ENCODE data around the gene ZEB1.
"Not testable (repeated sequence)": the region's sequence is repeated elsewhere in the genome, so short reads cannot be mapped to it uniquely, and the experiment has no call there.

ZEB1 gene

GRCh38 chr10:31424473-31424872 is 105.5 kb downstream of the ZEB1 start:
- no peak for DNase-seq (ENCODE audit: low read depth)

GRCh38 chr10:31426401-31426800 is 107.4 kb downstream of the ZEB1 start:
- no peak for DNase-seq (ENCODE audit: low read depth)

- not testable (repeated sequence) for DNase-seq (ENCODE audit: low read depth)
Observed at GRCh38 chr10:31427334-31427733, 108.3 kb downstream of the ZEB1 start.

GRCh38 chr10:31428499-31428898 is 109.5 kb downstream of the ZEB1 start:
- DNase-seq (ENCODE audit: low read depth) = not testable (repeated sequence)

GRCh38 chr10:31431021-31431420 is 112.0 kb downstream of the ZEB1 start:
- DNase-seq (ENCODE audit: low read depth) = no peak

GRCh38 chr10:31437959-31438358 is 118.9 kb downstream of the ZEB1 start:
- DNase-seq (ENCODE audit: low read depth) = no peak

GRCh38 chr10:31451766-31452165 is 132.8 kb downstream of the ZEB1 start:
- DNase-seq (ENCODE audit: low read depth) = no peak

- DNase-seq (ENCODE audit: low read depth) = no peak
Observed at GRCh38 chr10:31456468-31456867, 137.5 kb downstream of the ZEB1 start.

GRCh38 chr10:31457858-31458257 is 138.8 kb downstream of the ZEB1 start:
- no peak for DNase-seq (ENCODE audit: low read depth)

GRCh38 chr10:31458974-31459373 is 140.0 kb downstream of the ZEB1 start:
- DNase-seq (ENCODE audit: low read depth) = no peak

GRCh38 chr10:31460242-31460641 is 141.2 kb downstream of the ZEB1 start:
- DNase-seq (ENCODE audit: low read depth) = no peak

GRCh38 chr10:31464552-31464951 is 145.5 kb downstream of the ZEB1 start:
- DNase-seq (ENCODE audit: low read depth) = no peak

- no peak for DNase-seq (ENCODE audit: low read depth)
Observed at GRCh38 chr10:31466313-31466712, 147.3 kb downstream of the ZEB1 start.

GRCh38 chr10:31467791-31468535 is 148.9 kb downstream of the ZEB1 start:
- DNase-seq (ENCODE audit: low read depth) = no peak

- DNase-seq (ENCODE audit: low read depth) = no peak
Observed at GRCh38 chr10:31468536-31468859, 149.5 kb downstream of the ZEB1 start.

- no peak for DNase-seq (ENCODE audit: low read depth)
Observed at GRCh38 chr10:31475519-31475918, 156.5 kb downstream of the ZEB1 start.

GRCh38 chr10:31476088-31476487 is 157.1 kb downstream of the ZEB1 start:
- no peak for DNase-seq (ENCODE audit: low read depth)

GRCh38 chr10:31477584-31477983 is 158.6 kb downstream of the ZEB1 start:
- no peak for DNase-seq (ENCODE audit: low read depth)

GRCh38 chr10:31479752-31480151 is 160.7 kb downstream of the ZEB1 start:
- DNase-seq (ENCODE audit: low read depth) = no peak

- no peak for DNase-seq (ENCODE audit: low read depth)
Observed at GRCh38 chr10:31483546-31483945, 164.5 kb downstream of the ZEB1 start.

- DNase-seq (ENCODE audit: low read depth) = no peak
Observed at GRCh38 chr10:31484431-31485135, 165.6 kb downstream of the ZEB1 start.

GRCh38 chr10:31490858-31491504 is 172.0 kb downstream of the ZEB1 start:
- DNase-seq (ENCODE audit: low read depth) = no peak

- DNase-seq (ENCODE audit: low read depth) = no peak
Observed at GRCh38 chr10:31507427-31507826, 188.4 kb downstream of the ZEB1 start.
